ENCODE measurements around the gene TMEM145.

DNA sequence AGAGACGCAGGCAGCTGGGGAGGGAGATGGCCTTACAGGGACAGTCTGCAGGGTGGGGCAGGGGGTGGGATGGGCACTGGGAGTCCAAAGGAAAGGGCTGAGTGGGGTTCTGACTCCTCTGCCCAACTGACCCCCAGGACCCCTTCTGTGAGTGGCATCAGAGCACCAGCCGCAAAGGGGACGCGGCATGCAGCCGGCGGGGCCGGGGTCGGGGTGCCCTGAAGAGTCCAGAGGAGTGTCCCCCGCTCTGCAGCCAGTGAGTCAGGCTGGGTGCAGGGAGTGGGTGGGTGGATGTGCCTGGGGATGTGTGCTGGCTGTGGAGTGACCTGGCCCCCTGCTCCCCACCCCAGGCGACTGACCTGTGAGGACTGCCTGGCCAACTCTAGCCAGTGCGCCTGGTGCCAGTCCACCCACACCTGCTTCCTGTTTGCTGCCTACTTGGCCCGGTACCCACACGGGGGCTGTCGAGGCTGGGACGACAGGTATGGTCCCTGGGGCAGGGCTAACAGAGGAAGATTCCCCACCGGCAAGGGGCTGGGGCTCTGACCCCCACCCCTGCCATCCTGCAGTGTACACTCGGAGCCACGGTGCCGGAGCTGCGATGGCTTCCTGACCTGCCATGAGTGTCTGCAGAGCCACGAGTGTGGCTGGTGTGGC lies 38.1 kb downstream of the TMEM145 start:
- TF ChIP-seq, protein P1, sequence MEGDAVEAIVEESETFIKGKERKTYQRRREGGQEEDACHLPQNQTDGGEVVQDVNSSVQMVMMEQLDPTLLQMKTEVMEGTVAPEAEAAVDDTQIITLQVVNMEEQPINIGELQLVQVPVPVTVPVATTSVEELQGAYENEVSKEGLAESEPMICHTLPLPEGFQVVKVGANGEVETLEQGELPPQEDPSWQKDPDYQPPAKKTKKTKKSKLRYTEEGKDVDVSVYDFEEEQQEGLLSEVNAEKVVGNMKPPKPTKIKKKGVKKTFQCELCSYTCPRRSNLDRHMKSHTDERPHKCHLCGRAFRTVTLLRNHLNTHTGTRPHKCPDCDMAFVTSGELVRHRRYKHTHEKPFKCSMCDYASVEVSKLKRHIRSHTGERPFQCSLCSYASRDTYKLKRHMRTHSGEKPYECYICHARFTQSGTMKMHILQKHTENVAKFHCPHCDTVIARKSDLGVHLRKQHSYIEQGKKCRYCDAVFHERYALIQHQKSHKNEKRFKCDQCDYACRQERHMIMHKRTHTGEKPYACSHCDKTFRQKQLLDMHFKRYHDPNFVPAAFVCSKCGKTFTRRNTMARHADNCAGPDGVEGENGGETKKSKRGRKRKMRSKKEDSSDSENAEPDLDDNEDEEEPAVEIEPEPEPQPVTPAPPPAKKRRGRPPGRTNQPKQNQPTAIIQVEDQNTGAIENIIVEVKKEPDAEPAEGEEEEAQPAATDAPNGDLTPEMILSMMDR (conservative IDR thresholded peaks at IDR 0.05; ENCODE audit: low read depth, low read length) = no peak
- no peak for TF ChIP-seq EZH2 (IDR thresholded peaks at IDR 0.05; ENCODE audit: borderline replicate concordance, low read depth, low read length, poor library complexity, severe bottlenecking)

All from A673 (cell line).